Natural killer cell (primary cell): Measurements from ENCODE around the gene TNS3. TPM values are rescaled to one million over a fixed set of nuclear protein-coding genes. Genes with fewer than 3 reads are reported as not detected.

Experiments
- ATAC-seq, 3 donors: fragments of 150-1000 bp in 2 of 3; fragments of 200-7000 bp in 1 of 3; cut with Tn5 transposase; 1 replicate in 1 of 3; 2 replicates in 2 of 3; pipeline ENCODE4 v1.10.0; 2021; ENCODE audit warnings: mild to moderate bottlenecking in 2 of 3, moderate library complexity in 2 of 3
- DNase-seq, 2 donors: peaks; one replicate each; pipeline versions ENCODE4 v3.0.0 to v3.0.0-alpha.2; 2013 to 2021; ENCODE audit warnings: mixed read lengths in 1 of 2
- H3K27ac ChIP-seq: one replicate; pipeline ENCODE4 v1.5.1; 2013; ENCODE audit warnings: mild to moderate bottlenecking, low read length
- H3K27me3 ChIP-seq: one replicate; pipeline ENCODE4 v1.6.1; 2013; ENCODE audit warnings: low read length; ENCODE audit not compliant: control insufficient read depth, insufficient read depth
- H3K36me3 ChIP-seq: one replicate; pipeline ENCODE4 v1.6.1; 2013; ENCODE audit warnings: low read length; ENCODE audit not compliant: control insufficient read depth, insufficient read depth
- H3K4me1 ChIP-seq: one replicate; pipeline ENCODE4 v1.6.1; 2013; ENCODE audit warnings: low read length; ENCODE audit not compliant: control insufficient read depth, insufficient read depth
- H3K4me3 ChIP-seq: one replicate; pipeline ENCODE4 v1.5.1; 2013; ENCODE audit warnings: low read length
- H3K9me3 ChIP-seq: one replicate; pipeline ENCODE4 v1.6.1; 2013; ENCODE audit warnings: low read length; ENCODE audit not compliant: control insufficient read depth, insufficient read depth
- H3K27ac Mint-ChIP-seq, 2 donors: one replicate each; pipeline ENCODE4 v1.8.0; 2022; ENCODE audit warnings: mild to moderate bottlenecking in 2 of 2, mixed read lengths in 2 of 2, moderate library complexity in 1 of 2
- H3K27me3 Mint-ChIP-seq, 2 donors: one replicate each; pipeline ENCODE4 v1.8.0; 2022; ENCODE audit warnings: low read depth in 2 of 2, mixed read lengths in 2 of 2
- H3K36me3 Mint-ChIP-seq: one replicate; pipeline ENCODE4 v1.8.0; 2022; ENCODE audit warnings: mixed read lengths
- H3K4me1 Mint-ChIP-seq, 2 donors: one replicate each; pipeline ENCODE4 v1.8.0; 2022; ENCODE audit warnings: mixed read lengths in 2 of 2
- H3K4me3 Mint-ChIP-seq: one replicate; pipeline ENCODE4 v1.8.0; 2022; ENCODE audit warnings: mild to moderate bottlenecking, moderate library complexity, mixed read lengths
- H3K9me3 Mint-ChIP-seq, 2 donors: one replicate each; pipeline ENCODE4 v1.8.0; 2022; ENCODE audit warnings: mixed read lengths in 2 of 2
- CTCF ChIP-seq: fragments of 200-600 bp; IDR thresholded peaks from one replicate; pipeline ENCODE4 v1.8.0; 2022; ENCODE audit warnings: antibody characterized with exemption
- WGBS: methylation state at CpG from one replicate; pipeline ENCODE4 v1.1.7; 2013; ENCODE audit warnings: missing lambda C conversion rate; ENCODE audit not compliant: insufficient coverage; 5-methylcytosine and 5-hydroxymethylcytosine counted together
- intact Hi-C: fragments of 100-400 bp; cut with micrococcal nuclease; formaldehyde crosslinking; loops from one replicate; pipeline ENCODE4 v1.14.2; 2022
- total RNA-seq, 4 donors: library from RNA; stranded (reverse); fragments of 120-200 nt in 1 of 4; gene quantifications; one replicate each; pipeline versions ENCODE4 v1.2.3 to v1.2.4, GENCODE V29; 2013 to 2022

The TNS3 gene
- total RNA-seq, 3 donors from 2014 or later (not counting 1 experiment from before 2014, with no cell fraction given), result 1.6 to 3.5 (median 2.9) TPM

- no peak overlapping the region for H3K27ac Mint-ChIP-seq
- no peaks in the 10 kb centered on the region for H3K4me1 ChIP-seq
- intact Hi-C loops, result no loop called here
Observed at GRCh38 chr7:47366960-47367359, 215.0 kb downstream of the TNS3 start.

GRCh38 chr7:47366211-47366610, 215.7 kb downstream of the TNS3 start:
- H3K27me3 ChIP-seq, result no peaks in the 10 kb centered on the region
- no peak overlapping the region for H3K27ac ChIP-seq
- no peaks in the 10 kb centered on the region for H3K9me3 ChIP-seq
- ATAC-seq, result no peak
- no peak overlapping the region for H3K4me3 Mint-ChIP-seq
- no peaks in the 10 kb centered on the region for H3K4me1 ChIP-seq
- WGBS, result 89% methylated on average over 6 of the region's 7 CpGs
- no peaks in the 10 kb centered on the region for H3K9me3 Mint-ChIP-seq
- no peak overlapping the region for H3K4me3 ChIP-seq
- no peak overlapping the region for H3K27ac Mint-ChIP-seq
- H3K27me3 Mint-ChIP-seq, result no peaks in the 10 kb centered on the region
- no peak for DNase-seq
- TF ChIP-seq CTCF, result no peak
- H3K36me3 Mint-ChIP-seq, result no peaks in the 10 kb centered on the region
- H3K36me3 ChIP-seq, result no peaks in the 10 kb centered on the region
- H3K4me1 Mint-ChIP-seq, result no peaks in the 10 kb centered on the region
- intact Hi-C loops, result no loop called here

More at GRCh38 chr7:47366960-47367359, 215.0 kb downstream of the TNS3 start:
- H3K36me3 ChIP-seq, result no peaks in the 10 kb centered on the region
- H3K4me3 ChIP-seq, result no peak overlapping the region
- Mint-ChIP-seq H3K27me3 (no peaks in the 10 kb centered on the region), H3K4me1 (no peaks in the 10 kb centered on the region), H3K4me3 (no peak overlapping the region), H3K9me3 (no peaks in the 10 kb centered on the region), H3K36me3 (no peaks in the 10 kb centered on the region)
- H3K27ac ChIP-seq, result no peak overlapping the region
- TF ChIP-seq CTCF, result no peak
- no peaks in the 10 kb centered on the region for H3K9me3 ChIP-seq
- DNase-seq (no peak), ATAC-seq (no peak)
- WGBS, result 91% methylated on average over 8 of the region's 8 CpGs
- no peaks in the 10 kb centered on the region for H3K27me3 ChIP-seq

DNA sequence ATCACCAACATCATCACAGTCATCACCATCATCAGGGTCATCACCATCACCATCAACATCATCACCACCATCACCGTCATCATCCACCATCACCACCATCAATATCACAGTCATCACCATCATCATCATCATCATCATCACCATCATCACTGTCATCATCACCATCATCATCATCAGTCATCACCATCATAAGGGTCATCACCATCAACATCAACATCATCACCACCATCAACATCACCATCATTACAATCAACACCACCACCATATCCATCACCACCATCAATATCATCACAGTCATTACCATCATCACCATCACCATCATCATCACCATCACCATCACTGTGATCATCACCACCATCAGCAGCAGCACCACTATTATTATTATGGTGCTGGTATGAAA, 218.9 kb downstream of the TNS3 start:
- Histone ChIP-seq H3K27me3 (no peaks in the 10 kb centered on the region), H3K4me3 (no peak overlapping the region), H3K4me1 (no peaks in the 10 kb centered on the region), H3K36me3 (no peaks in the 10 kb centered on the region), H3K9me3 (no peaks in the 10 kb centered on the region), H3K27ac (no peak overlapping the region)
- ATAC-seq (no peak), DNase-seq (no peak)
- H3K9me3 Mint-ChIP-seq, result no peaks in the 10 kb centered on the region
- intact Hi-C loops, result no loop called here
- no peak overlapping the region for H3K4me3 Mint-ChIP-seq
- no peak for TF ChIP-seq CTCF
- WGBS, result 93% methylated on average over 1 of the region's 1 CpG
- H3K36me3 Mint-ChIP-seq, result no peaks in the 10 kb centered on the region
- no peaks in the 10 kb centered on the region for H3K4me1 Mint-ChIP-seq
- H3K27ac Mint-ChIP-seq, result no peak overlapping the region
- H3K27me3 Mint-ChIP-seq, result no peaks in the 10 kb centered on the region

DNA sequence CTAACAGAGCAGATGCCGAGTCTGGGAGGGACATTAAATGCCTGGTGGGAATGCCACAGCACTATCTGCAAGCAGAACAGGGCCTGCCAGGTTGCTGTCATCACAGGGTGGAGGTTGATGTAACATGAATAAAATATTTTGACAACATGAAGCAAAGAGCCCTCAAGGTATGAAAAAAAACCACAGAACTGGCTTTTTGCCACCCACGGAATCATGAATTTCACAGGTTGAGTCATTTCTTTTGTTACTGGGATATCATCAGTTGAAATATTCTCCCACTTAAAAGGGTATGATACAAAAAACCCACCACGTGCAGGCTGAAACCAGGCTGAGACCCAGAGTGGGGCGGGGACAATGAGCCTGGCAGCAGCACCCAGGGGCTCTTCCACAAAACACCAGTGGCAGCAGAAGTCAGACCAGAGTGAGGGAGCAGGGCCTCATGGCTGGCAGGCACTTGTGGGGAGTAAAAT, 220.1 kb downstream of the TNS3 start:
- no peaks in the 10 kb centered on the region for H3K27me3 ChIP-seq
- H3K27me3 Mint-ChIP-seq, result no peaks in the 10 kb centered on the region
- H3K27ac Mint-ChIP-seq, result no peak overlapping the region
- ATAC-seq, result no peak
- intact Hi-C loops, result no loop called here
- no peaks in the 10 kb centered on the region for H3K9me3 ChIP-seq
- H3K4me3 ChIP-seq, result no peak overlapping the region
- no peak overlapping the region for H3K27ac ChIP-seq
- no peak for TF ChIP-seq CTCF
- peak in 1 of 2 donors; percentile 4 for DNase-seq
- no peaks in the 10 kb centered on the region for H3K9me3 Mint-ChIP-seq
- WGBS, result 43% methylated on average over 4 of the region's 4 CpGs
- H3K4me1 Mint-ChIP-seq, result no peaks in the 10 kb centered on the region
- H3K4me3 Mint-ChIP-seq, result no peak overlapping the region
- no peaks in the 10 kb centered on the region for H3K36me3 Mint-ChIP-seq
- no peaks in the 10 kb centered on the region for H3K4me1 ChIP-seq
- H3K36me3 ChIP-seq, result no peaks in the 10 kb centered on the region
